Liver (tissue), 9 donors: ENCODE results near the gene C18orf54. TPM values are rescaled to one million over a fixed set of nuclear protein-coding genes. Genes with fewer than 3 reads are reported as not detected.

Experiments
- DNase-seq: peaks from one replicate; pipeline ENCODE4 v3.0.0-alpha.2; 2017; ENCODE audit warnings: low spot score
- H3K27ac ChIP-seq, 2 donors: one replicate each; pipeline ENCODE4 v1.7.0; 2013; ENCODE audit warnings: inconsistent platforms in 2 of 2, low read length in 2 of 2, control low read depth in 1 of 2, low read depth in 1 of 2, mild to moderate bottlenecking in 1 of 2
- H3K27me3 ChIP-seq, 4 donors: one replicate each; pipeline versions ENCODE4 v1.6.1 to v1.7.0; 2013; ENCODE audit warnings: low read length in 3 of 4, inconsistent platforms in 1 of 4, mild to moderate bottlenecking in 1 of 4, moderate library complexity in 1 of 4; ENCODE audit not compliant: control insufficient read depth in 4 of 4, insufficient read depth in 4 of 4
- H3K36me3 ChIP-seq, 4 donors: one replicate each; pipeline versions ENCODE4 v1.6.1 to v1.7.0; 2013; ENCODE audit warnings: low read length in 3 of 4, mild to moderate bottlenecking in 3 of 4, low read depth in 1 of 4, moderate library complexity in 1 of 4; ENCODE audit not compliant: control insufficient read depth in 4 of 4, insufficient read depth in 3 of 4
- H3K4me1 ChIP-seq, 4 donors: one replicate each; pipeline versions ENCODE4 v1.6.1 to v1.7.0; 2013; ENCODE audit warnings: low read length in 3 of 4, mild to moderate bottlenecking in 3 of 4, moderate library complexity in 1 of 4; ENCODE audit not compliant: control insufficient read depth in 4 of 4, insufficient read depth in 4 of 4
- H3K4me3 ChIP-seq, 3 donors: one replicate each; pipeline versions ENCODE4 v1.6.1 to v1.7.0; 2013; ENCODE audit warnings: low read length in 3 of 3, control low read depth in 1 of 3, low read depth in 1 of 3, mild to moderate bottlenecking in 1 of 3
- H3K9ac ChIP-seq, 2 donors: one replicate each; pipeline ENCODE4 v1.7.0; 2013; ENCODE audit warnings: low read length in 2 of 2, mild to moderate bottlenecking in 2 of 2, moderate library complexity in 2 of 2, control low read depth in 1 of 2, low read depth in 1 of 2
- H3K9me3 ChIP-seq, 4 donors: one replicate each; pipeline versions ENCODE4 v1.6.1 to v1.7.0; 2013; ENCODE audit warnings: low read length in 3 of 4; ENCODE audit not compliant: control insufficient read depth in 4 of 4
- EGR1 ChIP-seq, 2 donors: IDR thresholded peaks; 2 replicates each; pipeline ENCODE4 v1.6.1; 2016 to 2018; ENCODE audit warnings: antibody characterized with exemption in 2 of 2, low read depth in 2 of 2
- FOXA1 ChIP-seq: IDR thresholded peaks from 2 replicates; pipeline ENCODE4 v1.6.1; 2016; ENCODE audit warnings: antibody characterized with exemption
- FOXA2 ChIP-seq: IDR thresholded peaks from 2 replicates; pipeline ENCODE4 v1.6.1; 2016; ENCODE audit warnings: antibody characterized with exemption
- GABPA ChIP-seq, 2 donors: IDR thresholded peaks in 1 of 2; conservative IDR thresholded peaks in 1 of 2; 2 replicates each; pipeline ENCODE4 v1.6.1; 2016; ENCODE audit warnings: antibody characterized with exemption in 2 of 2, mild to moderate bottlenecking in 1 of 2, moderate library complexity in 1 of 2
- HNF4A ChIP-seq, 2 donors: conservative IDR thresholded peaks; 2 replicates each; pipeline ENCODE4 v1.6.1; 2016; ENCODE audit warnings: antibody characterized with exemption in 2 of 2, mild to moderate bottlenecking in 2 of 2
- HNF4G ChIP-seq: IDR thresholded peaks from 2 replicates; pipeline ENCODE4 v1.6.1; 2016; ENCODE audit warnings: antibody characterized with exemption
- JUND ChIP-seq, 2 donors: IDR thresholded peaks; 2 replicates each; pipeline ENCODE4 v1.6.1; 2016; ENCODE audit warnings: antibody characterized with exemption in 2 of 2
- NR2F2 ChIP-seq: IDR thresholded peaks from 2 replicates; pipeline ENCODE4 v1.6.1; 2016; ENCODE audit warnings: antibody characterized with exemption
- RAD21 ChIP-seq, 2 donors: IDR thresholded peaks; 2 replicates each; pipeline ENCODE4 v1.6.1; 2016; ENCODE audit warnings: antibody characterized with exemption in 2 of 2, mild to moderate bottlenecking in 2 of 2
- REST ChIP-seq: IDR thresholded peaks from 2 replicates; pipeline ENCODE4 v1.6.1; 2016; ENCODE audit warnings: antibody characterized with exemption, mild to moderate bottlenecking
- RXRA ChIP-seq, 2 donors: IDR thresholded peaks; 2 replicates each; pipeline ENCODE4 v1.6.1; 2017 to 2018; ENCODE audit warnings: antibody characterized with exemption in 2 of 2, mild to moderate bottlenecking in 1 of 2
- SP1 ChIP-seq: IDR thresholded peaks from 2 replicates; pipeline ENCODE4 v1.6.1; 2018; ENCODE audit warnings: antibody characterized with exemption, mild to moderate bottlenecking
- TAF1 ChIP-seq: conservative IDR thresholded peaks from 2 replicates; pipeline ENCODE4 v1.6.1; 2016; ENCODE audit warnings: antibody characterized with exemption, mild to moderate bottlenecking
- YY1 ChIP-seq: IDR thresholded peaks from 2 replicates; pipeline ENCODE4 v1.6.1; 2016; ENCODE audit warnings: antibody characterized with exemption, mild to moderate bottlenecking
- WGBS: extraction: QIAGEN DNeasy Blood & Tissue Kit; methylation state at CpG from one replicate; pipeline ENCODE4 v1.1.7; 2013; 5-methylcytosine and 5-hydroxymethylcytosine counted together
- polyA plus RNA-seq, 2 donors: library from polyadenylated mRNA; stranded (reverse) in 1 of 2; unstranded in 1 of 2; fragments of 200-250 nt in 1 of 2; fragments of >200 nt in 1 of 2; fragmentation: Nextera tagmentation in 1 of 2; extraction: Ambion mirVana in 1 of 2; gene quantifications; one replicate each; pipeline versions ENCODE4 v1.2.1 to v1.2.3, GENCODE V29; 2013 to 2015
- total RNA-seq, 2 donors: library from RNA; depleted of rRNA; stranded (reverse); fragments of >200 nt; gene quantifications; one replicate each; pipeline ENCODE4 v1.2.3, GENCODE V29; 2014
- TF ChIP-seq, protein P1 (sequence below): IDR thresholded peaks from 2 replicates; pipeline ENCODE4 v1.6.1; 2016; ENCODE audit warnings: antibody characterized with exemption
- TF ChIP-seq, protein P2 (sequence below): fragments of 150-350 bp; IDR thresholded peaks from 2 replicates; pipeline ENCODE4 v1.5.1; 2017; ENCODE audit warnings: improper control_type of control experiment, low read depth, low read length; ENCODE audit not compliant: missing input control
- TF ChIP-seq, protein P3 (sequence below): IDR thresholded peaks from 2 replicates; pipeline ENCODE4 v1.6.1; 2016; ENCODE audit warnings: antibody characterized with exemption
- TF ChIP-seq, protein P4 (sequence below): IDR thresholded peaks from 2 replicates; pipeline ENCODE4 v1.6.1; 2016; ENCODE audit warnings: antibody characterized with exemption
- donor health status: healthy.
- donor health status: healthy.
- donor health status: healthy.
- donor health status: healthy.
- donor health status: healthy.

The C18orf54 gene
- total and polyA plus RNA-seq, 4 donors: 0.21 to 4.9 (median 0.33) TPM

DNA sequence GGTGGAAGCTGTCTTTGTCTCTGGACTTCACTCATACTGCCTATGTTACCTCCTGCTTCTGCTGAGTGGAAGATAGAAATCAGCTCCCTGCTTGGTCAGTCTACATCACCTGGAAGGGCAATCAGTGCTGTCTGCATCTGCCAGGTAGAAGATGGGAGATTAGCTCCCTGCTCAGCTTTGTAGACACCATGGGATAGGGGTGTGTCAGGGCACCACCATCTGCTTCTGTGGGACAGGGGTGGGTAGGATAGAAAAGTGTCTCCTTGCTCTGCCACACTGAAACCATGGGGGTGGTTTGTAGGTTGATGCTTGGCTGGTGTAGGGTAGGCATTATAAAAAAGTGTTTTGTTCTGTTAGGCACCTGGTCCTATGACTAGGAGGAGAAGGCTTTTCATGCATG lies 34.1 kb upstream of the C18orf54 start:
- H3K4me3 ChIP-seq: no peak overlapping the region
- no peaks in the 10 kb centered on the region for H3K36me3 ChIP-seq
- no peaks in the 10 kb centered on the region for H3K27me3 ChIP-seq
- H3K9me3 ChIP-seq: no peaks in the 10 kb centered on the region
- DNase-seq: no peak
- H3K27ac ChIP-seq: no peak overlapping the region
- no peaks in the 10 kb centered on the region for H3K4me1 ChIP-seq
- TF ChIP-seq RAD21 (IDR thresholded peaks at IDR 0.05): no peak
- TF ChIP-seq JUND (IDR thresholded peaks at IDR 0.05): no peak
- no peak for TF ChIP-seq GABPA (IDR thresholded peaks at IDR 0.05 in 1 of 2, conservative IDR thresholded peaks at IDR 0.05 in 1 of 2)
- no peak for TF ChIP-seq FOXA2
- no peak for TF ChIP-seq EGR1 (IDR thresholded peaks at IDR 0.05; ENCODE audit: low read depth in 2 of 2)
- TF ChIP-seq REST: no peak
- H3K9ac ChIP-seq: no peak overlapping the region

- 89% methylated on average over 2 of the region's 2 CpGs for WGBS
- Histone ChIP-seq H3K4me3 (no peak overlapping the region), H3K9ac (no peak overlapping the region), H3K27ac (no peak overlapping the region), H3K36me3 (no peaks in the 10 kb centered on the region), H3K27me3 (no peaks in the 10 kb centered on the region), H3K9me3 (no peaks in the 10 kb centered on the region), H3K4me1 (no peaks in the 10 kb centered on the region)
- TF ChIP-seq EGR1 (IDR thresholded peaks at IDR 0.05; ENCODE audit: low read depth in 2 of 2) (no peak), RAD21 (IDR thresholded peaks at IDR 0.05) (no peak), RXRA (IDR thresholded peaks at IDR 0.05) (no peak), TAF1 (no peak), HNF4A (conservative IDR thresholded peaks at IDR 0.05) (no peak), HNF4G (no peak), REST (no peak), GABPA (IDR thresholded peaks at IDR 0.05 in 1 of 2, conservative IDR thresholded peaks at IDR 0.05 in 1 of 2) (no peak), FOXA2 (no peak), SP1 (no peak), JUND (IDR thresholded peaks at IDR 0.05) (no peak), YY1 (no peak), FOXA1 (no peak), NR2F2 (no peak)
- TF ChIP-seq, protein P1, sequence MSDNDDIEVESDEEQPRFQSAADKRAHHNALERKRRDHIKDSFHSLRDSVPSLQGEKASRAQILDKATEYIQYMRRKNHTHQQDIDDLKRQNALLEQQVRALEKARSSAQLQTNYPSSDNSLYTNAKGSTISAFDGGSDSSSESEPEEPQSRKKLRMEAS: no peak
- TF ChIP-seq, protein P2, sequence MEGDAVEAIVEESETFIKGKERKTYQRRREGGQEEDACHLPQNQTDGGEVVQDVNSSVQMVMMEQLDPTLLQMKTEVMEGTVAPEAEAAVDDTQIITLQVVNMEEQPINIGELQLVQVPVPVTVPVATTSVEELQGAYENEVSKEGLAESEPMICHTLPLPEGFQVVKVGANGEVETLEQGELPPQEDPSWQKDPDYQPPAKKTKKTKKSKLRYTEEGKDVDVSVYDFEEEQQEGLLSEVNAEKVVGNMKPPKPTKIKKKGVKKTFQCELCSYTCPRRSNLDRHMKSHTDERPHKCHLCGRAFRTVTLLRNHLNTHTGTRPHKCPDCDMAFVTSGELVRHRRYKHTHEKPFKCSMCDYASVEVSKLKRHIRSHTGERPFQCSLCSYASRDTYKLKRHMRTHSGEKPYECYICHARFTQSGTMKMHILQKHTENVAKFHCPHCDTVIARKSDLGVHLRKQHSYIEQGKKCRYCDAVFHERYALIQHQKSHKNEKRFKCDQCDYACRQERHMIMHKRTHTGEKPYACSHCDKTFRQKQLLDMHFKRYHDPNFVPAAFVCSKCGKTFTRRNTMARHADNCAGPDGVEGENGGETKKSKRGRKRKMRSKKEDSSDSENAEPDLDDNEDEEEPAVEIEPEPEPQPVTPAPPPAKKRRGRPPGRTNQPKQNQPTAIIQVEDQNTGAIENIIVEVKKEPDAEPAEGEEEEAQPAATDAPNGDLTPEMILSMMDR: no peak
- TF ChIP-seq, protein P3, sequence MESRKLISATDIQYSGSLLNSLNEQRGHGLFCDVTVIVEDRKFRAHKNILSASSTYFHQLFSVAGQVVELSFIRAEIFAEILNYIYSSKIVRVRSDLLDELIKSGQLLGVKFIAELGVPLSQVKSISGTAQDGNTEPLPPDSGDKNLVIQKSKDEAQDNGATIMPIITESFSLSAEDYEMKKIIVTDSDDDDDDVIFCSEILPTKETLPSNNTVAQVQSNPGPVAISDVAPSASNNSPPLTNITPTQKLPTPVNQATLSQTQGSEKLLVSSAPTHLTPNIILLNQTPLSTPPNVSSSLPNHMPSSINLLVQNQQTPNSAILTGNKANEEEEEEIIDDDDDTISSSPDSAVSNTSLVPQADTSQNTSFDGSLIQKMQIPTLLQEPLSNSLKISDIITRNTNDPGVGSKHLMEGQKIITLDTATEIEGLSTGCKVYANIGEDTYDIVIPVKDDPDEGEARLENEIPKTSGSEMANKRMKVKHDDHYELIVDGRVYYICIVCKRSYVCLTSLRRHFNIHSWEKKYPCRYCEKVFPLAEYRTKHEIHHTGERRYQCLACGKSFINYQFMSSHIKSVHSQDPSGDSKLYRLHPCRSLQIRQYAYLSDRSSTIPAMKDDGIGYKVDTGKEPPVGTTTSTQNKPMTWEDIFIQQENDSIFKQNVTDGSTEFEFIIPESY: no peak
- TF ChIP-seq, protein P4, sequence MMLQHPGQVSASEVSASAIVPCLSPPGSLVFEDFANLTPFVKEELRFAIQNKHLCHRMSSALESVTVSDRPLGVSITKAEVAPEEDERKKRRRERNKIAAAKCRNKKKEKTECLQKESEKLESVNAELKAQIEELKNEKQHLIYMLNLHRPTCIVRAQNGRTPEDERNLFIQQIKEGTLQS: no peak
- DNase-seq: no peak
These were observed 33.7 kb upstream of the C18orf54 start for GRCh38 chr18:54323970-54324369.
